Gastroesophageal sphincter (tissue), 4 donors: ENCODE results near the gene PIK3C2G. TPM values are rescaled to one million over a fixed set of nuclear protein-coding genes. Genes with fewer than 3 reads are reported as not detected.

Experiments used
- ATAC-seq: fragments of 150-250 bp; one replicate; pipeline ENCODE4 v1.9.1; 2016; ENCODE audit warnings: mild to moderate bottlenecking, moderate library complexity
- H3K27ac ChIP-seq, 4 donors: fragments of 200-600 bp; sonication (generic) in 3 of 4; 1 replicate in 3 of 4; 2 replicates in 1 of 4; pipeline ENCODE4 v1.5.1; 2016 to 2019
- H3K27me3 ChIP-seq: fragments of 200-600 bp; sonication (generic); one replicate; pipeline ENCODE4 v1.5.1; 2019
- H3K36me3 ChIP-seq, 2 donors: fragments of 200-600 bp; sonication (generic); one replicate each; pipeline ENCODE4 v1.5.1; 2019; ENCODE audit warnings: control low read depth in 1 of 2
- H3K4me1 ChIP-seq, 3 donors: fragments of 200-600 bp; sonication (generic); 1 replicate in 2 of 3; 2 replicates in 1 of 3; pipeline ENCODE4 v1.5.1; 2016 to 2019; ENCODE audit warnings: control low read depth in 2 of 3
- H3K4me3 ChIP-seq, 2 donors: fragments of 200-600 bp; sonication (generic); one replicate each; pipeline ENCODE4 v1.5.1; 2019; ENCODE audit warnings: mild to moderate bottlenecking in 1 of 2, moderate library complexity in 1 of 2
- H3K9me3 ChIP-seq, 3 donors: fragments of 200-600 bp; sonication (generic); one replicate each; pipeline ENCODE4 v1.5.1; 2017 to 2019; ENCODE audit warnings: control low read depth in 2 of 3
- EP300 ChIP-seq: sonication (generic); formaldehyde crosslinking; IDR thresholded peaks from one replicate; pipeline ENCODE4 v1.6.1; 2017; ENCODE audit warnings: antibody characterized with exemption, mild to moderate bottlenecking
- POLR2A ChIP-seq, 2 donors: fragments of 450-650 bp; IDR thresholded peaks; one replicate each; pipeline ENCODE4 v1.6.1; 2017; ENCODE audit warnings: antibody characterized with exemption in 2 of 2, mild to moderate bottlenecking in 2 of 2, moderate library complexity in 1 of 2
- POLR2AphosphoS5 ChIP-seq: sonication (generic); formaldehyde crosslinking; IDR thresholded peaks from one replicate; pipeline ENCODE4 v1.6.1; 2017; ENCODE audit warnings: antibody characterized with exemption
- WGBS, 2 donors: methylation state at CpG; one replicate each; pipeline ENCODE4 v1.1.5; 2018; ENCODE audit warnings: low coverage in 1 of 2; 5-methylcytosine and 5-hydroxymethylcytosine counted together
- total RNA-seq, 4 donors: library from RNA; depleted of rRNA; stranded (reverse); fragments of >200 nt; gene quantifications; one replicate each; pipeline ENCODE4 v1.1.0, GENCODE V29; 2016
- TF ChIP-seq, protein P1 (sequence below), 4 experiments: fragments of 200-600 bp in 2 of 4; fragments of 450-650 bp in 2 of 4; sonication (generic) in 1 of 4; IDR thresholded peaks; one replicate each; pipeline ENCODE4 v1.5.1; 2017 to 2019; ENCODE audit warnings: antibody characterized with exemption in 4 of 4, mild to moderate bottlenecking in 2 of 4, moderate library complexity in 2 of 4

The PIK3C2G gene
- total RNA-seq, 4 donors from 2014 or later: 0.40 to 0.79 (median 0.69) TPM; not detected in 1

DNA sequence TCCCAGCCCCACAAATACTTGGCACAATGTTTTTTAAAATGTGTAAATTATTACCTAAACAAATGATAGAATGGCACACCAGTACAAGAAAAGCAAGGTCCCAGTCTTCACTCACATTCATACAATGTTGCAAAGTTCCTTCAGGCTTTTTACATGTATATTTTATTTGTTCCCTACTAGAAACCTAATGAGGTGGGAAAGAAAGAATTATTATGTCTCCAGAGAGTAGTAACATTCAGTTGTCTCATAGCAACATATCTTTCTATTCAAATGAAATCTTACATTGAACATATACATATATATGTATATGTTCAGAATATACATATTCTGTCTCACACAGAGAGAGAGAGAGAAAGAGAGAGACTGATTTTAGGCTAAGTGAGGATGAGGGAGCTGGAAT is 391.3 kb downstream of the PIK3C2G start:
- Histone ChIP-seq H3K36me3 (no peaks in the 10 kb centered on the region), H3K4me1 (no peaks in the 10 kb centered on the region), H3K27me3 (no peaks in the 10 kb centered on the region), H3K27ac (no peak overlapping the region), H3K4me3 (no peak overlapping the region), H3K9me3 (no peaks in the 10 kb centered on the region)
- no peak for TF ChIP-seq EP300
- no peak for TF ChIP-seq POLR2A (IDR thresholded peaks at IDR 0.05)
- no peak for TF ChIP-seq POLR2AphosphoS5
- TF ChIP-seq, protein P1, sequence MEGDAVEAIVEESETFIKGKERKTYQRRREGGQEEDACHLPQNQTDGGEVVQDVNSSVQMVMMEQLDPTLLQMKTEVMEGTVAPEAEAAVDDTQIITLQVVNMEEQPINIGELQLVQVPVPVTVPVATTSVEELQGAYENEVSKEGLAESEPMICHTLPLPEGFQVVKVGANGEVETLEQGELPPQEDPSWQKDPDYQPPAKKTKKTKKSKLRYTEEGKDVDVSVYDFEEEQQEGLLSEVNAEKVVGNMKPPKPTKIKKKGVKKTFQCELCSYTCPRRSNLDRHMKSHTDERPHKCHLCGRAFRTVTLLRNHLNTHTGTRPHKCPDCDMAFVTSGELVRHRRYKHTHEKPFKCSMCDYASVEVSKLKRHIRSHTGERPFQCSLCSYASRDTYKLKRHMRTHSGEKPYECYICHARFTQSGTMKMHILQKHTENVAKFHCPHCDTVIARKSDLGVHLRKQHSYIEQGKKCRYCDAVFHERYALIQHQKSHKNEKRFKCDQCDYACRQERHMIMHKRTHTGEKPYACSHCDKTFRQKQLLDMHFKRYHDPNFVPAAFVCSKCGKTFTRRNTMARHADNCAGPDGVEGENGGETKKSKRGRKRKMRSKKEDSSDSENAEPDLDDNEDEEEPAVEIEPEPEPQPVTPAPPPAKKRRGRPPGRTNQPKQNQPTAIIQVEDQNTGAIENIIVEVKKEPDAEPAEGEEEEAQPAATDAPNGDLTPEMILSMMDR (IDR thresholded peaks at IDR 0.05): no peak
- no peak for ATAC-seq

DNA sequence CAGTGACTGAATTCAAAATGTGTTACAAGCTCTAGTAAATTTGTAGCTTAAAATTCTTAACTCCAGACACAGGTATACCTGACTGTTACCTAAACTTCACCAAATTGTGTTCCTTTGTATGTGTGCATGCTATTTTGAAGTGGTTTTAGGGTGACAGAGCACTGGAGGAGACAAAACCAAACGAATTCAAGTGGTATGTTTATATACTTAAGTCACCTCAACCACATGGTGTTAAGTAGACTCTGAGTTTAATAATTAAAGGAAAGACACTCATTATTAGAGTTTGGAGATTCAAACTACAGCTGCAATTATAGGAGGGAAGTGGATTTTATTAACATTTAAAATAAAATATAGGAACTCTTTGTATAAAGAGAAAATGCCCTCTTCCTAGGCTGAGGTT is 392.1 kb downstream of the PIK3C2G start:
- Histone ChIP-seq H3K27ac (no peak overlapping the region), H3K9me3 (no peaks in the 10 kb centered on the region), H3K4me1 (no peaks in the 10 kb centered on the region), H3K36me3 (no peaks in the 10 kb centered on the region), H3K27me3 (no peaks in the 10 kb centered on the region), H3K4me3 (no peak overlapping the region)
- 17 to 27% methylated on average over 1 of the region's 1 CpG for WGBS, 2 donors
- TF ChIP-seq POLR2AphosphoS5 (no peak), EP300 (no peak), POLR2A (IDR thresholded peaks at IDR 0.05) (no peak)
- TF ChIP-seq, protein P1 (IDR thresholded peaks at IDR 0.05): no peak
- ATAC-seq: no peak

DNA sequence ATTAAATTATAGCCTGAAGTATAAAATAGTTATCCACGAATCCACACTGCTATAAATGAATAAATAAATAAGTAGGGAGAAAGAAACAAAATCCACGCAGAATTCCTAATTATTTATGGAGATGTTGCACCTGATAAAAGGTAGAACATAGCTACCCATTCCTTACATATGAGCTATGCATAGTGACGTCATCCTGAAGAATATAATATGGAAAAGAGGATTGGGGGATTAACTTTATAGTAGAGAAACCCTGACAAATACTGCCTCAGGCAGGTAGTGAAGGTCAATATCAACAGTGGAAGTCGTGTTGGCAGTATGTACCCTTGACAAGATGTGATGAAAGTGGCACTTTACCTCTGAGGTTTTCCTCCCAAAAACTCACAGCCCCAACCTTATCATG is 394.0 kb downstream of the PIK3C2G start:
- Histone ChIP-seq H3K4me3 (no peak overlapping the region), H3K27me3 (no peaks in the 10 kb centered on the region), H3K36me3 (no peaks in the 10 kb centered on the region), H3K9me3 (no peaks in the 10 kb centered on the region), H3K27ac (no peak overlapping the region), H3K4me1 (no peaks in the 10 kb centered on the region)
- no peak for ATAC-seq
- TF ChIP-seq, protein P1 (IDR thresholded peaks at IDR 0.05): no peak
- no peak for TF ChIP-seq POLR2A (IDR thresholded peaks at IDR 0.05)
- no peak for TF ChIP-seq POLR2AphosphoS5
- TF ChIP-seq EP300: no peak
- whole genome bisulfite sequencing, 2 donors: 81 to 82% methylated on average over 4 of the region's 4 CpGs

DNA sequence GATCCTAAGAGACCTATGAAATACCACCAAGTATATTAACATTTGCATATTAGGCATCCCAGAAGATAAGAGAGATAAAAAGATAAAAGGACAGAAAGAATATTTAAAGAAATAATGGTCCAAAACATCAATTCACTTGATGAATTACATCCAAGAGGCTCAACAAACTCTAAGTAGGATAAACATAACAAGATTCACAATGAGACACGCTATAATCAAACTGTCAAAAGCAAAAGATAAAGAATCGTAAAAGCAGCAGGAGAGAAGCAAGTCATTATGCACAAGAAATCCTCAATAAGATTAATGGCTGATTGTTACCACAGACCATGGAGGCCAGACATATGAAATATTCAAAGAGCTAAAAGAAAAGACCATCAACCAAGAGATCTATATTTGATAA is 396.9 kb downstream of the PIK3C2G start:
- no peak for TF ChIP-seq POLR2A (IDR thresholded peaks at IDR 0.05)
- Histone ChIP-seq H3K27ac (no peak overlapping the region), H3K4me3 (no peak overlapping the region), H3K4me1 (no peaks in the 10 kb centered on the region), H3K36me3 (no peaks in the 10 kb centered on the region), H3K9me3 (no peaks in the 10 kb centered on the region), H3K27me3 (no peaks in the 10 kb centered on the region)
- no peak for ATAC-seq
- WGBS, 2 donors: 37 to 49% methylated on average over 2 of the region's 2 CpGs

DNA sequence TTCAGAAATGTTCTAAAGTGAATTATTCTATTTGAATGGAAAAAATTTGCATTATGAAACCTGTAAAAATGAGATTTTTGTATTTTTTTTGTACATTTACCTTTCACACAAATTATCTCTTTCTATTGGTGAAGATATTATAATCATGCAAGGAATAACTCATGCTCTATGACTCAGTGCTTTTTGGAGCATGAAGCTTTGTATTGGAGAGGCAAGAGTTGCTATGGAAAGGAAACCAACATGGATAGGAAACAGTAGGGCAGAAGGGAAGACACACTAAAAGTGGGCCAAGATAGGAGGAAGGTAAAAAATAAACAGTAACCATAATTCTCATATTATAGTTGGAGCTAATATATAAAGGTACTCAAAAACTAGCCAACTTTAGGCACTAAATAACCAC is 397.5 kb downstream of the PIK3C2G start:
- H3K4me1 ChIP-seq: no peaks in the 10 kb centered on the region
- TF ChIP-seq EP300: no peak
- TF ChIP-seq, protein P1 (IDR thresholded peaks at IDR 0.05): no peak
- no peak for TF ChIP-seq POLR2AphosphoS5
- TF ChIP-seq POLR2A (IDR thresholded peaks at IDR 0.05): no peak

DNA sequence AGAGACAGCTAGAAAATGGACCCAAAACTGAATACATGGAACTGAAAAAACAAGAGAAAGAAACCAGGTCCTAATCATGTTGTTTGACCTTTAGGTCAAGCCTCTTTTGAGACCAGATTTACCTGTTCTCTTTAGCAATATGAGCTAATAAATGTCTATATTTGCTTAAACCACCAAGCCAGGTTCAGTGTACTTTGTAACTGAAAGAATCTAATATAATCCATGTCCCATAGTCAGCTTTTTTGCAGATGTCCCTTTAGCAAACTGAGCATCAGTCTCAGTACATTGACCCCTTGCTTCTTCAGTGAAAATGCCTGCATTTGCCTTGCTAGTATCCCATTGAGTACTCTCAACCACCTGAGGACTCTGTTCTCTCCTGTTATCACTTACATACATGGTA is 414.8 kb downstream of the PIK3C2G start:
- H3K4me3 ChIP-seq: no peak overlapping the region
- no peaks in the 10 kb centered on the region for H3K9me3 ChIP-seq
- H3K36me3 ChIP-seq: no peaks in the 10 kb centered on the region
- peaks cover 0 to 4% (median 0%) of the 10 kb centered on the region in 3 donors for H3K4me1 ChIP-seq
- ATAC-seq: no peak
- no peak overlapping the region for H3K27ac ChIP-seq
- H3K27me3 ChIP-seq: no peaks in the 10 kb centered on the region
- no peak for TF ChIP-seq EP300

More for the DNA sequence above, 397.5 kb downstream of the PIK3C2G start:
- Histone ChIP-seq H3K9me3 (no peaks in the 10 kb centered on the region), H3K4me3 (no peak overlapping the region), H3K27me3 (no peaks in the 10 kb centered on the region), H3K36me3 (no peaks in the 10 kb centered on the region), H3K27ac (no peak overlapping the region)
- no peak for ATAC-seq
